ENCODE results near the gene USP48.

The USP48 gene

GRCh38 chr1:21659924-21660326 lies 123.0 kb downstream of the USP48 start:
- no peak overlapping the region for H3K4me3 ChIP-seq (ENCODE audit: low read length)

GRCh38 chr1:21659099-21659923 lies 123.6 kb downstream of the USP48 start:
- Histone ChIP-seq H3K27me3 (ENCODE audit: control insufficient read depth, insufficient read depth, low read length) (peaks cover 7% of the 10 kb centered on the region), H3K36me3 (ENCODE audit: control insufficient read depth, insufficient read depth, low read length) (no peaks in the 10 kb centered on the region), H3K9me3 (ENCODE audit: control insufficient read depth, low read length) (no peaks in the 10 kb centered on the region), H3K4me3 (ENCODE audit: low read length) (no peak overlapping the region), H3K4me1 (ENCODE audit: control insufficient read depth, insufficient read depth, low read length) (peaks cover 9% of the 10 kb centered on the region), H3K9ac (ENCODE audit: low read length) (no peak overlapping the region)

More at GRCh38 chr1:21659924-21660326, 123.0 kb downstream of the USP48 start:
- peaks cover 9% of the 10 kb centered on the region for H3K4me1 ChIP-seq (ENCODE audit: control insufficient read depth, insufficient read depth, low read length)
- H3K9me3 ChIP-seq (ENCODE audit: control insufficient read depth, low read length), result no peaks in the 10 kb centered on the region
- H3K27me3 ChIP-seq (ENCODE audit: control insufficient read depth, insufficient read depth, low read length), result peaks cover 7% of the 10 kb centered on the region
- H3K36me3 ChIP-seq (ENCODE audit: control insufficient read depth, insufficient read depth, low read length), result no peaks in the 10 kb centered on the region
- no peak overlapping the region for H3K9ac ChIP-seq (ENCODE audit: low read length)

GRCh38 chr1:21657456-21658190 lies 125.3 kb downstream of the USP48 start:
- H3K9me3 ChIP-seq (ENCODE audit: control insufficient read depth, low read length), result no peaks in the 10 kb centered on the region
- H3K4me1 ChIP-seq (ENCODE audit: control insufficient read depth, insufficient read depth, low read length), result peaks cover 18% of the 10 kb centered on the region
- H3K27me3 ChIP-seq (ENCODE audit: control insufficient read depth, insufficient read depth, low read length), result peaks cover 7% of the 10 kb centered on the region
- H3K36me3 ChIP-seq (ENCODE audit: control insufficient read depth, insufficient read depth, low read length), result no peaks in the 10 kb centered on the region
- H3K9ac ChIP-seq (ENCODE audit: low read length), result no peak overlapping the region
- H3K4me3 ChIP-seq (ENCODE audit: low read length), result no peak overlapping the region

- Histone ChIP-seq H3K36me3 (ENCODE audit: control insufficient read depth, insufficient read depth, low read length) (no peaks in the 10 kb centered on the region), H3K4me3 (ENCODE audit: low read length) (no peak overlapping the region), H3K9me3 (ENCODE audit: control insufficient read depth, low read length) (no peaks in the 10 kb centered on the region), H3K27me3 (ENCODE audit: control insufficient read depth, insufficient read depth, low read length) (peaks cover 10% of the 10 kb centered on the region), H3K4me1 (ENCODE audit: control insufficient read depth, insufficient read depth, low read length) (peaks cover 20% of the 10 kb centered on the region), H3K9ac (ENCODE audit: low read length) (no peak overlapping the region)
These were observed 127.2 kb downstream of the USP48 start for GRCh38 chr1:21655748-21656147.

GRCh38 chr1:21655259-21655658 lies 127.7 kb downstream of the USP48 start:
- H3K36me3 ChIP-seq (ENCODE audit: control insufficient read depth, insufficient read depth, low read length), result no peaks in the 10 kb centered on the region
- peaks cover 10% of the 10 kb centered on the region for H3K27me3 ChIP-seq (ENCODE audit: control insufficient read depth, insufficient read depth, low read length)
- no peak overlapping the region for H3K9ac ChIP-seq (ENCODE audit: low read length)

GRCh38 chr1:21654209-21654608 lies 128.7 kb downstream of the USP48 start:
- Histone ChIP-seq H3K9me3 (ENCODE audit: control insufficient read depth, low read length) (no peaks in the 10 kb centered on the region), H3K4me3 (ENCODE audit: low read length) (no peak overlapping the region), H3K36me3 (ENCODE audit: control insufficient read depth, insufficient read depth, low read length) (no peaks in the 10 kb centered on the region), H3K9ac (ENCODE audit: low read length) (no peak overlapping the region), H3K27me3 (ENCODE audit: control insufficient read depth, insufficient read depth, low read length) (peaks cover 3% of the 10 kb centered on the region), H3K4me1 (ENCODE audit: control insufficient read depth, insufficient read depth, low read length) (peaks cover 14% of the 10 kb centered on the region)

More at GRCh38 chr1:21655259-21655658, 127.7 kb downstream of the USP48 start:
- H3K9me3 ChIP-seq (ENCODE audit: control insufficient read depth, low read length), result no peaks in the 10 kb centered on the region
- H3K4me3 ChIP-seq (ENCODE audit: low read length), result no peak overlapping the region
- peaks cover 20% of the 10 kb centered on the region for H3K4me1 ChIP-seq (ENCODE audit: control insufficient read depth, insufficient read depth, low read length)

- Histone ChIP-seq H3K4me3 (ENCODE audit: low read length) (no peak overlapping the region), H3K9me3 (ENCODE audit: control insufficient read depth, low read length) (no peaks in the 10 kb centered on the region), H3K4me1 (ENCODE audit: control insufficient read depth, insufficient read depth, low read length) (peaks cover 14% of the 10 kb centered on the region), H3K9ac (ENCODE audit: low read length) (no peak overlapping the region), H3K27me3 (ENCODE audit: control insufficient read depth, insufficient read depth, low read length) (peaks cover 3% of the 10 kb centered on the region), H3K36me3 (ENCODE audit: control insufficient read depth, insufficient read depth, low read length) (no peaks in the 10 kb centered on the region)
These were observed 129.2 kb downstream of the USP48 start for GRCh38 chr1:21653744-21654100.

- H3K9ac ChIP-seq (ENCODE audit: low read length), result no peak overlapping the region
- no peaks in the 10 kb centered on the region for H3K9me3 ChIP-seq (ENCODE audit: control insufficient read depth, low read length)
- H3K4me1 ChIP-seq (ENCODE audit: control insufficient read depth, insufficient read depth, low read length), result peaks cover 14% of the 10 kb centered on the region
- H3K36me3 ChIP-seq (ENCODE audit: control insufficient read depth, insufficient read depth, low read length), result no peaks in the 10 kb centered on the region
- no peak overlapping the region for H3K4me3 ChIP-seq (ENCODE audit: low read length)
- peaks cover 3% of the 10 kb centered on the region for H3K27me3 ChIP-seq (ENCODE audit: control insufficient read depth, insufficient read depth, low read length)
These were observed 129.8 kb downstream of the USP48 start for GRCh38 chr1:21652937-21653743.

GRCh38 chr1:21652101-21652936 lies 130.6 kb downstream of the USP48 start:
- Histone ChIP-seq H3K36me3 (ENCODE audit: control insufficient read depth, insufficient read depth, low read length) (no peaks in the 10 kb centered on the region), H3K9me3 (ENCODE audit: control insufficient read depth, low read length) (no peaks in the 10 kb centered on the region), H3K9ac (ENCODE audit: low read length) (no peak overlapping the region), H3K4me3 (ENCODE audit: low read length) (no peak overlapping the region), H3K4me1 (ENCODE audit: control insufficient read depth, insufficient read depth, low read length) (peaks cover 14% of the 10 kb centered on the region), H3K27me3 (ENCODE audit: control insufficient read depth, insufficient read depth, low read length) (peaks cover 3% of the 10 kb centered on the region)

- Histone ChIP-seq H3K9me3 (ENCODE audit: control insufficient read depth, low read length) (no peaks in the 10 kb centered on the region), H3K27me3 (ENCODE audit: control insufficient read depth, insufficient read depth, low read length) (peaks cover 3% of the 10 kb centered on the region), H3K36me3 (ENCODE audit: control insufficient read depth, insufficient read depth, low read length) (no peaks in the 10 kb centered on the region), H3K4me1 (ENCODE audit: control insufficient read depth, insufficient read depth, low read length) (peaks cover 14% of the 10 kb centered on the region), H3K9ac (ENCODE audit: low read length) (no peak overlapping the region), H3K4me3 (ENCODE audit: low read length) (no peak overlapping the region)
These were observed 131.5 kb downstream of the USP48 start for GRCh38 chr1:21651214-21652042.

- H3K9ac ChIP-seq (ENCODE audit: low read length), result no peak overlapping the region
- no peaks in the 10 kb centered on the region for H3K36me3 ChIP-seq (ENCODE audit: control insufficient read depth, insufficient read depth, low read length)
- no peaks in the 10 kb centered on the region for H3K9me3 ChIP-seq (ENCODE audit: control insufficient read depth, low read length)
- H3K4me3 ChIP-seq (ENCODE audit: low read length), result no peak overlapping the region
- H3K27me3 ChIP-seq (ENCODE audit: control insufficient read depth, insufficient read depth, low read length), result peaks cover 3% of the 10 kb centered on the region
- peaks cover 10% of the 10 kb centered on the region for H3K4me1 ChIP-seq (ENCODE audit: control insufficient read depth, insufficient read depth, low read length)
These were observed 132.5 kb downstream of the USP48 start for GRCh38 chr1:21650400-21650799.
